HPDE6-E6E7 (cell line): Measurements from ENCODE around the gene KLK3.

ENCODE experiments used
- DNase-seq: peaks from one replicate; pipeline ENCODE4 v3.0.0; 2011; ENCODE audit warnings: missing footprints; ENCODE audit errors: extremely low spot score

Gene KLK3

DNA sequence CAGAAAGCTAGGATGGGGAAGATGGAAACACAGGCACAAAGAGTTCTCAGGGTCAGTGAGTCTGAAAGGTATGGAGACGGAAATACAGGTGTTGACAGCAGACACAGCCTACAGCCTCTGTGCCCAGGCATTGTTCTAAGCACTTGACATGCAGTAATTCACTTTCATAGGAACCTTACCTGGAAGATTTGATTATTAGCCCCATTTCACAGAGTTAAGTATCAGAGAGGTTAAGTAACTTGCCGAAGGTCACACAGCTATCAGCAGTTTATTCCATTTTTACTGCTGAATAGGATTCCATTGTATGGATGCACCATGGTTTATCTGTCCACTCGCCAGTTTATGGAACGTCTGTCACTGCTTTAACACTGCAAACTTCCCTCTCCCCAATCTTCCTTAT lies 43.3 kb downstream of the KLK3 start:
- DNase-seq, result no peak

DNA sequence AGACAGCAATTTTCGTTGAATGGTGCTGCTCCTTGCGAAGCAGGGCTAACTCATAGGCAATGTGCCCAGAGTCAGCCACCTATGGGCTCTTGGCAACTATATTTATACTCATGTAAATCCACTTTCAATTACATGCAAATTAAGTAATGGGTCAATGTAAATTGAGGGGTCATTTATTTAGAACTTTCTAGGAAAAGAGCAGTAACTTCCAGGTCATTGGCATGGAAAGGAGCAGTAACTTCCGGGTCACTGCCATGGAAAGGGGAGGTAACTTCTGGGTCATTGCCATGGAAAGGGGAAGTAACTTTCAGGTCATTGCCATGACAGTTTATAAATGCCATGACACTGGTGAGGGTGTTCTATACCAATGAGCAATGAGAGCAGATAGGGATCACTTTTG lies 44.9 kb downstream of the KLK3 start:
- no peak for DNase-seq

DNA sequence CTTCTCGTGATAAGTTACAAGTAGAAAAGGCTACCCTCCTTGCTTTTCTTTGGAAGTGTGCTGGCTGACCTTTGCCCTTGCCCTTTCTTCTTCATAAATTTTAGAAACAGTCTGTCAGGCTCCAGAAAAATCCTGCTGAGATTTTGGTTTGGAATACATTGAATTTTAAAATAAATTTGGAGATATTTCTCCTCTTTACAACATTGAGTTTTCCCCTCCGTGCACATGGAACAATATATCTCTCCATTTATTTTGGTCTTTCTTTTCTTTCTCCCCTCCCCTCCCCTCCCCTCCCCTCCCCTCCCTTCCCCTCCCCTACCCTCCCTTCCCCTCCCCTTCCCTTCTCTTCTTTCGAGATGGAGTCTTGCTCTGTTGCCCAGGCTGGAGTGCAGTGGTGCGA lies 47.9 kb downstream of the KLK3 start:
- no peak for DNase-seq

DNA sequence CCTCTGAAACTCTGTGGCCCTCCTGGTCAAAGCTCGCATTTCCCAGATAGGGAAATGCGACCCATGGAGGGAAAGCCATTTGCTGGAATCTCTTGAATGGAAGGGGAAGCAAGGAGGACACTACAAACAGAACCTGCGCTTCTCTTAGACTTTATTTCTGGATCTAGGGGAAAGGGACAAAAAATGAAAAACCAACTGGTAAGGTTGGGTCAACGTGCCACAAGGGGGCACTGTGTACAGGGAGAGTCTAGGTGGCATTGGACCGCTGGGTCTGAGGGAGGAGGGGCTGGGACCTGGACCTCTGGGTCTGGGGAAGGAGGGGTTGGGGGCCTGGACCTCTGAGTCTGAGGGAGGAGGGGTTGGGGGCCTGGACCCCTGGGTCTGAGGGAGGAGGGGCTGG lies 51.5 kb downstream of the KLK3 start:
- DNase-seq, result no peak

DNA sequence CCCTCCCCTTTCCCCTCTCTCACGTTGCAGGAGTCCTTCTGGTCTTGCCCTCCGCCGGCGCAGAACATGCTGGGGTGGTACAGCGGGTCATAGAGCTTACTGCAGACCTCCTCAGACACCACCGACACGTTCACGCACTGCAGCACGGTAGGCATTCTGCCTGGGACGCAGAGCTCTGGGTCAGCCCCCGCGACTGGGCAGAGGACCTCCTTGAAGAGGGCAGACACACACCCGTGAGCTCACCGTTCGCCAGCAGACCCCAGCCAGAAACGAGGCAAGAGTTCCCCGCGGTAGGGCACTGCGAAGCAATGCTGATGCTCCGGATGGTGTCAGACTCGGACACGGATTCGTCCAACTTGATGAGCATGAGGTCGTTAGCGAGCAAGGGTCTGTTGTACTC lies 53.6 kb downstream of the KLK3 start:
- no peak for DNase-seq

DNA sequence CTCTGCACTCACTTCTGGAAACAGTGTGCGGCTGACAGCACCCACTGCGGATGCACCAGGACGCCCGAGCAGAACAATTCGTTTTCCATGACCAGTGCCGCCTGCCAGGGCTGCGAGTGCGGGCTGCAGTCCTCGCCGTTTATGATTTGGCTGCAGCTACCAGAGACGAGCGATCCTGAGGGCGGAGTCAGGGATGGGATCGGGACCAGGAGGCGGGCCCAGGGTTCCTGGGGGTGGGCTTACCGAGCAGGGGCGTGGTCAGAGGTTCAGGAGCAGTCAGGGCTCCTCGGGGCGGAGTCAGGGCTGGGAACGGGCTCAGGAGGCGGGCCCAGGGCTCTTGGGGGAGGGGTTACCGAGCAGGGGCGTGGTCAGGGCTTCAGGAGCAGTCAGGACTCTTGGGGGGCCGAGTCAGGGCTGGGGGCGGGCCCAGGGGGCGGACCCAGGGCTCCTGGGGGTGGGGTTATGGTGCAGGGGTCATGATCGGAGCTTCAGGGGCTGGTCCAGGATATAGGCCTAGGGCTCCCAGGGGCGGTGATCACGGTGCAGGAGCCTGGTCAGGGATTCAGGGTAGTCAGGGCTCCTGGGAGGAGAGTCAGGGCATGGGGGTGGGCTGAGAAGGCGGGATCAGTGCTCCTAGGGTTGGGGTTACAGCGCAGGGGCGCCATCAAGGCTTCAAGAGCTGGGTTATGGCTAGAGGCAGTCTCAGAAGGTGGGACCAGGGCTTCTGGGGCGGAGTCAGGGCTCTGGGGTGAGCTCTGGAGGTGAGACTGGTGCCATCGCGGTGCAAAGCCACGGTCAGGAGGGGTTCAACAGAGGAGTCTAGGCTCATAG lies 54.7 kb downstream of the KLK3 start:
- no peak for DNase-seq
